Left renal cortex interstitium (tissue), 4 donors: Measurements from ENCODE around the gene NKAIN4. TPM values are rescaled to one million over a fixed set of nuclear protein-coding genes. Genes with fewer than 3 reads are reported as not detected.

ENCODE experiments used
- DNase-seq, 4 donors: peaks; one replicate each; pipeline ENCODE4 v3.0.0-alpha.2; 2013; ENCODE audit warnings: low read depth in 4 of 4, low spot score in 2 of 4, missing footprints in 1 of 4
- polyA plus RNA-seq, 4 donors: library from polyadenylated mRNA; unstranded; fragments of 120-200 nt; gene quantifications; one replicate each; pipeline ENCODE4 v1.2.1, GENCODE V29; 2013; ENCODE audit not compliant: insufficient read length in 4 of 4

Gene NKAIN4
- polyA plus RNA-seq, 4 donors: 25.4 to 42.2 (median 40.8) TPM

DNA sequence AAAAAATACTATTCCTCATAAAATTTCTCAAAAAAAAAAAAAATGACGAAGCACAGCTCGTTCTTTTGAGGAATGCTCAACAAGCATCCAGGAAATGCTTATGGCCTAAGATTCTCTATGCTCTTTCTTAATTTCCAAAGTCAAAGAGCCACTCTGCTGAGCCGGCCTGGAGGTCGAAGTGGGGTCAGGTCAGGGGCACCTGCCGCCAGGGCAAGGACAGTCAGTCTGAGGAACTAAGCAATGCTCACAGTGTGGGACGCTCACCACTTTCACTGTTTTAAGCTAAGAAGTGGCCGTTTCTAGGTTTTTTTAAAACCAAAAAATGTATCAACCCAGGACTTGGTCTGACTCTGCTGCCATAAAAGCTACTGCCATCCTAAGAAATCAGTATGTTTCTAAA, 55.7 kb downstream of the NKAIN4 start:
- DNase-seq: no peak

DNA sequence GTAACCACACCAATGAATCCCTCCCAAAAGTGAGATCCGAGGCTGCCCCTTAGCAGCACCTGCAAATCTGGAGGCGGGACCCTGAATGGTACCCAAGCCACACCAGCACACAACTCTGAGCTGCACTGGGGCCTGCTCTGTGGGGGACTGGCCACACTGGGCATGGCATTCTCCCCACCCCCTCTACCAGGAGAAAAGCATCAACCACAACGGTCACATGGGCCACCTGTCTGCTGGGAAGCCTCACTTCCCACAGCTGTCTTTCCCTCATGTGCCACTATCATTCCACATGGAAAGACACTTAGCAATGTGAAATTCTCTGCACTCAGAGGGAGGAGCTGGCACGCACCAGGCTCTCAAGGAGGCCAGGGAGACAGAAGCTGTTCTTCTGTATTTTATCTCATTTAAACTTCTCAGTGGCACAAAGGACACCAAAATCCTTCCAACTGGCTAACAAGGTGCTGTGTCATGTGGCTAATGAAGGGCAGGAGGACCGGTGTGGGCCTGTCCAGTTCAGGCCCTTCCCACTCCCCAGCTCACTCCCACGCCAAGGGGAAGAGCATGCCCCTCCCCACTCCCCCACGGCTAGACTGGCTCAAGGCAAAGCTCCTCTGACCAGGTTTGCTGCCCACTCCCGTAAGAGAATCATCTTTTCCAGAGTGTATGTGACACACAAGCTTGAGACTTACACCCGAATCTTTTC, 57.3 kb downstream of the NKAIN4 start:
- no peak for DNase-seq

DNA sequence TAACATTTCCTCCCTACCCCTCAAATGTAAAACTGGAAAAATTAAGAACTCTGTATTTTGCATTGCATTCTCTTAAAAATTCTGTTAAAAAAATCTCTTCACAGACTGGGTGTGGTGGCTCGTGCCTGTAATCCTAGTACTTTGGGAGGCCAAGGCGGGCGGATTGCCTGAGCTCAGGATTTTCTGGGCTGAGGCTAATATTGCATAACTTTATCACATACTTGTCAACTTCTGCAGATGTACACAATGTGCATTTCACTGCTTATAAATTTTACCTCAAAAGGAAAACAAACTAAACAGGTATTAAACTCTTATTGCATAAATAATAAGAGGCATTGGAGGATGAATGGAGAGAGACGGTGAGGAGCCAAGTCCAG, 59.5 kb downstream of the NKAIN4 start:
- no peak for DNase-seq

DNA sequence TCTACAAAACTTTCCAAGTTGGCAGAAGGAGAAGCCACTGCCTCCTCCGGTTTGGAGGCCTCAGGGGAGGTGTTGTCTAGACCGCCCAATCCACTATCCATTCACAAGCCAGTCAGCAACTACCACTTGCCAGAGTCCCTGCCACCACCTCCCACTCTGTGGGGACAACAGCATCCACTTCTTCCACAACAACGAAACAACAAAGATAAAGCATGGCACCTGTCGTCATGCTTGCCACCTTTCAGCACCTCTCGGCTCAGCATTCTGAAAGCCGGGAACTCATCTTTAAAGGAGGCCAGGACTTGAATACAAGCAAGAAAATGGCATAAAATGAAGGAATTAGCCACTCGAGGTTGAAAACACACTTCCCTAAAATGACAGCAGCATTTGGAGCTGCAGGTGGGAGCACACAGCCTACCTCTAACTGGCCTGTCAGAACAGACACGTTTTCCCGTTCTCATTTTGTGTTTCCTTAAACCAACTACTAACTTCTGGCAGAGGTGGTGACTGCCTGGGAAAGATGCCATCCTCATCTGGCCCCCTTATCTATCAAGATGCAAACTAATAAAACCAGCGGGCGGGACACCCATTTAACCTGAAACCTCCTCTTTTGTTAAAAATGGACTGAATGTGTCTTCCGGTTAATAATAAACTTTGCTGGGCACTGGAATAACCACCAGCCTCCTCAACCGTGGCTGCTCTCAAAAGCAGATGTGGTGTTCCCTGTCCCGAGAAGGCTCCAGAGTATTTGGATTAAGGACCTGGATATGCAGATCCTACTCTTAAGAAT, 60.1 kb downstream of the NKAIN4 start:
- no peak for DNase-seq

DNA sequence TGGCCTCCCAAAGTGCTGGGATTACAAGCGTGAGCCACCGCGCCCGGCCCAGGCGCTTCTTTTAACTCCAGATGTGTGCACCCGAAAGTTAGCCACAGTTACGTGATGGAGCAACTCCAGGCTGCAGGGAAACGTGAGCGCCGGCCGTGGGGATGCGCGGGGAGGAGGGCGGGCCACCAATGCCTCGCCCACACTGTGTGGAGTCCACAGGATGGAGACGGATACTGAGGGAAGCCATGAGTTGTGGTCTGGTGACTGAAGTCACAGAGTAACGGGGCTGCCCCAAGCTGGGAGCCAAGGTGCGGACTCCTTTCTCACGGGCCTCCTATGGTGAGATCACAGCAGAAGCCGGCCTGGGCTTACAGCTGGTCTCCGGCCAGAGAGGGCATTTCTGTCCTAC, 61.5 kb downstream of the NKAIN4 start:
- no peak for DNase-seq

DNA sequence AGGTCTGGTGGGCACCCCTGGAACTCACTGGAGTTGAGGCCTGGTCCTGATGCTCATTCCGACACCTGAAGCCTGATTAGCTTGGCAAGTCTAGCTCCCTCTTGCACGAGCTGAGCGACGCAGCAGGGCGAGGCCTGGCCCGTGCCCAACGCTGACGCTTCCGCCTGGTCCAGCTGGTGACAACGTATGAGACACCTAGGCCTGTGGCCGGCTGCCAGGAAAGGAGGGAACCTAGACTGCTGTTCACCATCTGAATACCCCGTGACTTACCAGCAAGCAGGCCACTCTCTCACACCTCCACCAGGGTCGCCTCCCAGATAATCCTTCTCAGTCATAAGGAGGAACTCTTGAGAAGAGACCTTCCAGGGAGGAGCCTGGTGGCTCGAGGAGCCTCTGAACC, 62.9 kb downstream of the NKAIN4 start:
- no peak for DNase-seq

DNA sequence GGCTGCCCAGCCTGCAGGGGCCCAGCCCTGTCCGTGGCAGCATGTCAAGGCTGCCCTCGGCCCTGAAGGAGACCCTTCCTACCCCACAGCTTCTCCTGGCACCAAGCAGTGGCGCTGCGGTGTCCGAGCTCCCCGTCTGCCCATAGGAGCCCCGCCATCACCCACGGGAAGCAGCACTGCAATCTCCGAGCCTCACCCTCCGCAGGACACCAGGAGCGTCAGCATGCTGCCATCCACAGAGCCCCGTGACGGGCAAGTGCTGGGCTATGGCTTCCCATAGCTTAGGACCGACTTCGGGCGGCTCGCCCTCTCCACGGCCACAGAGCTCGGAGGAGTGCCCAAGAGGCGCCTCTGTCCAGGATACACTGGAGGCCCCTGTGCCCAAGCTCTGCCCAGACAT, 63.4 kb downstream of the NKAIN4 start:
- no peak for DNase-seq

Other genes with a start within 250 kb of the NKAIN4 start
- gene BHLHE23, start 247.5 kb downstream of the NKAIN4 start, polyA plus RNA-seq: not detected
- gene YTHDF1, start 38.3 kb downstream of the NKAIN4 start, polyA plus RNA-seq: 10 to 100 TPM; 42.0 to 45.6 (median 44.3) TPM
- 1 to 10 TPM; 1.4 to 2.2 (median 2.0) TPM for gene BIRC7, start 18.6 kb downstream of the NKAIN4 start, polyA plus RNA-seq
- 10 to 100 TPM; 53.9 to 90.8 (median 73.9) TPM for gene ARFGAP1, start 18.4 kb upstream of the NKAIN4 start, polyA plus RNA-seq
- 1 to 10 TPM in 1 of 4 donors, under 1 TPM in 3; 0.69 to 1.2 (median 0.94) TPM for gene COL20A1, start 38.7 kb upstream of the NKAIN4 start, polyA plus RNA-seq
- 10 to 100 TPM in 2 of 4 donors, 1 to 10 TPM in 2; 5.6 to 29.6 (median 12.3) TPM for gene CHRNA4, start 106.9 kb upstream of the NKAIN4 start, polyA plus RNA-seq
- 1 to 10 TPM; 3.7 to 9.6 (median 5.5) TPM for gene KCNQ2, start 218.2 kb upstream of the NKAIN4 start, polyA plus RNA-seq
- gene EEF1A2, start 244.6 kb upstream of the NKAIN4 start, polyA plus RNA-seq: 1 to 10 TPM; 1.3 to 3.0 (median 1.8) TPM